Fibroblast of the conjunctiva (primary cell): ENCODE data around the gene ACSL1.

Experiments
- DNase-seq: peaks from one replicate; pipeline ENCODE4 v3.0.0-alpha.2; 2010; ENCODE audit warnings: low read depth

Gene ACSL1

GRCh38 chr4:184812199-184812542 is 13.6 kb downstream of the ACSL1 start:
- DNase-seq = no peak

DNA sequence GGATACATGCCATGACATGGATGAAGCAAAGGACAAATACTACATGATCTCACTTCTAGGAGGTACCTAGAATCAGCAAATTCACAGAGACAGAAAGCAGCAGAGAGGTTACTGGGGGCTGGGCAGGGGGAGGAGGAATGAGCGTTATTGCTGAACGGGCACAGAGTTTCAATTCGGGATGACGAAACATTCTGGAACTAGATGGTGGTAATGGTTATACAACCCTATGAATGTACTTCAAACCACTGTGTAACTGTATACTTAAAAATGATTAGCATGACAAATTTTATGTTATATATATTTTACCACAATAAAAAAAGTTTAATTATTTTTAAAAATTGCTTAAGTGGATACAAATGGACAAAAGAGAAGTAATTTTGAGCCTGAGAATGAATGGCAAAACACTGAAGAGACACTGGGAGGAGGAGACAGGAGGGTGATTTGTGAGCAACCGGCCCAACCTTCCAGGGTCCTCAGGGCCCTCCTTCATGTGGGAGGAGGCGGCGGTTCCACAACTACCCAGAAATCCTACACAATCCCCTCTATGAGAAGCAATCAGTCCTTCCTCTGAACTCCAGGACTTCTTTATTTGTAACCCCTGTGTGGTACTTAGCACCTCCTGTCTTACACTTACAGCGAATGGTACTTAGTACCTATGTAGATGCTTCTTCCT is 14.1 kb downstream of the ACSL1 start:
- no peak for DNase-seq

GRCh38 chr4:184810720-184811119 is 15.0 kb downstream of the ACSL1 start:
- DNase-seq = no peak

- DNase-seq = no peak
Measured at GRCh38 chr4:184808713-184809050, 17.1 kb downstream of the ACSL1 start.

DNA sequence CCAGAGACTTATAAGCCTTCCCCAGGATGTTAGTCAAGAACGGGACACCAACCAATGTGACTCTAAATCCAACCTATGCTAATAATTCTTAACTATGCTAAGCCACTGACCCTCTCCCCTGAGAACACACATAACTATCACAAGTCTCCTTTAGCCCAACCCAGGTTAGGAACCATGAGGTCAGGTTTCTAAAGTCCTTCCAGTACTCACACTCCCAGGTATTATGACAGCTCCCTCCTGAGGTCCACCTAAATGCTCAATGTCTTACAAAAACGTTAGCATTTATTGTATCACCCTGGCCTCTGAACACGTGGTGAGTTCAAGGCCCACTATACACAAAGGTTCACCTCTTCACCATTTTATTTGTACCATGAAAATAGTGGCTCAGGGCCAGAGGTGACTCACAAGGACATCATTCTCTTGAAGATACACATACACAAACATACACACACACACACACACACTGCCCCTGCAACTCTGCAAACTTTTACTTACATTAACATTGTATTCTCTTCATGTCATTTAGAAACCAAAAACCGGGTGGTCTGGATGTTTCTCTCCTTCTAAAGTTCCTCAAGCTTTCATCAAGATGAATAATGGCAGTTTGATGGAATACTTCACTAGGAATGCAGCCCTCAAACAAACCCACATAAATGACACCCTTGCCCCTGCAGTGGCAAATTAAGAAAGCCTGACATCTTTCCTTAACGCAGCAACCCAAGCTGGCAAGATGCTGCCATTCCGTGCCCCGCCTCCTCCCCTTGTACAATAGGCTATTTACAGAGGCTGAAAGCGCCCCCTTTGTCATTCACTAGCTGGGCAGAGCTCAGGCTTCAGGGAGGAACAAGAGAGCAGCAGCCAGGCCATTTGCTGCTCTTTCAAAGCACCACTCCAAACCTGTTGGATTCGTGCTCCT is 17.7 kb downstream of the ACSL1 start:
- no peak for DNase-seq

DNA sequence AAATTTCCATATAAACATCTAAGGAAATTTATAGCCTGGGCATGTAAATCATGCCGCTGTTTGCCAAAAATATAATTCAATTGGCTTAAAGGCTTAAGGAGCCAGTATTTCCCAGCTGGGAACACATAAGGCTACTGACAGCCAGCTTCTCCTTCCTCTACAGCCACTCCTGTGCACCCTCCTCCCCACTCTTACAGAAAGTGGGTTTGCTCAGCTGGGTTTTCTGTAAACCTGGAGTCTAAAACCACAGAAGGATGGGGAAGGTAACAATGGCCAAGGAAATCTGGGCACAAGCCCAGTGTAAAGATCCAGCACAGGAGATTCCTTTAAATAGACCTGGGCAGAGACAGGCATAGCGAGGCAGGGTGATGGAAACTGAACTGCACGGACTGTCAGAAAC is 18.5 kb downstream of the ACSL1 start:
- no peak for DNase-seq

DNA sequence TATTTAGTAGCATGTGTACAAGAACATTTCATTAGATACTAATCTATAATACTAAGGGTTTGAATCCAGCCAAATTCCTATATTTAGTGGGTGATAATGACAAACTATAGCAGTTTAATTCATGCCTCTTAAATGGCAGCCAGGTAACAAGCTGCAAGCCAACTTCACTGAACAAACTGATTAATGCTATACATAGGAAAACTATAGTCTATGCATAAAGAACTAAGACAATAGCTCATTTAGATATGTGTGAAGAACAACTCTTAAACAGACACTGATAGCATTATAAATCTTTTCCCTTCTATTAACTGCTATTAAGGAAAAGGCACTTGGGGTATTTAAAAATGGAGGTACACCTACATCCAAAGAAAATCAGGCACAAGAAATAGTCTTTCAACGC is 19.1 kb downstream of the ACSL1 start:
- no peak for DNase-seq

DNA sequence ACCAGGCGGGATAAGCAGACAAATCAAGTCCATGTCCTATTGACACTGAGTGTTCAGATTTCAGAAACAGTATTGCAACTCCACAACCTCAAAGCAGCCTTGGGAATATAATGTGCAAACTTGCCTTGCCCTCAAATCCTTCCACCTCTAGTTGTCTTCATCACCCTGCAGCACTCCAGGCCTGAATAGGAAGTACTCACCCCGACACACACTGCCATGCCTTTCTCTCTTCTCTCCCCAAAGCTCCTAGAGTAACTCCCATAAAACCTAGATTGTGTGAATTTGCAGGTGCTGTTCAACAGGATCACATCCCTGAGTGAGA is 19.6 kb downstream of the ACSL1 start:
- no peak for DNase-seq

GRCh38 chr4:184805462-184806228 is 20.1 kb downstream of the ACSL1 start:
- no peak for DNase-seq

DNA sequence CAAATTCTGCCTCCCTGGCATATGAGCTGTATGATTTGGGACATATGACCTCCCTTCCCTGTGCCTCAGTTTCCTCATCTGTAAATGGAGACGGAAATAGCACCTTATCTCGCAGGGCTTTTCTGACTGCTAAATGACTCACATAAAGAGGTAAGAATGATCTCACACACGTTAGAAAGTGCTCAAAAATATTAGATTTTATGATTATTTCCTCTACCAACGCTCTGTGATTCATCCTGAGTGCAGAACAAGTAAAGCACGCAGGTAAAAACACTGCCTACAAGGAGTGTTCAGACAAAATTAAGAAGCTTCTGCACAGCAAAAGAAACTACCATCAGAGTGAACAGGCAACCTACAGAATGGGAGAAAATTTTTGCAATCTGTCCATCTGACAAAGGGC is 21.1 kb downstream of the ACSL1 start:
- DNase-seq = no peak

GRCh38 chr4:184803874-184804273 is 21.9 kb downstream of the ACSL1 start:
- no peak for DNase-seq

DNA sequence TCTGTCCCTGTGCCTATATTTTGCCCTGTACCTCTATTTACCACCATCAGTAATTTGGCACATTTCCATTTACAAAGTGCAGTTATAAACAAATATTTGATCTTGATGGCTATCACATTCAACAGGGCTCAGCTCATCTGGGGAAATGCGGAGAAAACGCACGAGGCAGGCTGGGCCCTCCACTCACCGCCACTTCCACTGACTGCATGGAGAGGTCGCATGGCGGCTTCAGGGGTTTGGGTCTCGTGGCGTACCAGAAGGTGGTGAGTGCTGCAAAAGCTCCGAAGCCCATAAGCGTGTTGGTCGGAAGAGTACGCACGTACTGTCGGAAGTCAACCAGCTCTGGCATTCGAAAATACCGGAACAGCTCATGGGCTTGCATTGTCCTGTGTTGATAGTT is 22.6 kb downstream of the ACSL1 start:
- DNase-seq = no peak

GRCh38 chr4:184802697-184803015 is 23.1 kb downstream of the ACSL1 start:
- DNase-seq = no peak

DNA sequence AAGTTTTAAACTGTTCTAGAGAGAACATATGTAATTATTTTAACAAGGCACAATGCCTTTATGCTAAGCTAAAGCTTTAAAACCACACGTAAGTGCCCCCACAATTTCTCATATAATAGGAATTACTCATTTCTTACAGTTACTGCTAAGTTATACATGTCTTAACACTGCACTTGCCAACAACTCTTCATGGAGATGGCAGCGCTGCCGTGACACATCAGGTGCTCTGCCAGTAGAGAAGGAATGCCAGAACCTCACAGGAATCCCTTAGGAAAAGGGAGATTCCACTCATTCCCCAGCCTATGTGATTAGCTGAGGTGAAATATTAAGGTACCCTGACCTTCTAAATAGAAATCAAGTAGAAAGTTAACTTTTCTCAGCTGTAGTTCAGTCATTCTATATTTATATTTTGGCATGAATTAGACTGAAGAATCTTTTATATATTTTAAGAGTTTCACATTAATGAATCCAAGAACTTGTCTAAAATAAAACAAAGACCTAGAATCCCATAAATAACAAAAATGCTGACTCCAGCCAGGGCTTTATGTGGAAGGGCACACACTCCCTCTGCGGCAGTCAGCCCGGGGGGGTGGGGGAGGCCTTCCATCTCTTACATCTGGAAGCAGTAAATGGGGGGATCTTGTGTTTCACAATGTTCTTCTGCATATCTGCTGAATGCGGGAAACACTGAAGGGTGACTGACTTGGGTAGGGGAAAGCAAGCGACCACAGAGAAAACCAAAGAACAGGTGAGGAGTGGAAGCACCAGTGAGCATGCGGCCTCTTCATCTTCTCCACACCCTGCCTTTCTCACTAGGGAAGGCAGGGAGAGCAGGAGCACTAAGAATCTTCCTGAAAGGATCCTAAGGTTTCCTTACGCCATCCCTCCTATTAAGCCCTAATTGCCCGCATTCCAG is 23.7 kb downstream of the ACSL1 start:
- DNase-seq = no peak

- DNase-seq = no peak
Measured at GRCh38 chr4:184798504-184798903, 27.3 kb downstream of the ACSL1 start.

GRCh38 chr4:184796906-184797305 is 28.9 kb downstream of the ACSL1 start:
- no peak for DNase-seq

DNA sequence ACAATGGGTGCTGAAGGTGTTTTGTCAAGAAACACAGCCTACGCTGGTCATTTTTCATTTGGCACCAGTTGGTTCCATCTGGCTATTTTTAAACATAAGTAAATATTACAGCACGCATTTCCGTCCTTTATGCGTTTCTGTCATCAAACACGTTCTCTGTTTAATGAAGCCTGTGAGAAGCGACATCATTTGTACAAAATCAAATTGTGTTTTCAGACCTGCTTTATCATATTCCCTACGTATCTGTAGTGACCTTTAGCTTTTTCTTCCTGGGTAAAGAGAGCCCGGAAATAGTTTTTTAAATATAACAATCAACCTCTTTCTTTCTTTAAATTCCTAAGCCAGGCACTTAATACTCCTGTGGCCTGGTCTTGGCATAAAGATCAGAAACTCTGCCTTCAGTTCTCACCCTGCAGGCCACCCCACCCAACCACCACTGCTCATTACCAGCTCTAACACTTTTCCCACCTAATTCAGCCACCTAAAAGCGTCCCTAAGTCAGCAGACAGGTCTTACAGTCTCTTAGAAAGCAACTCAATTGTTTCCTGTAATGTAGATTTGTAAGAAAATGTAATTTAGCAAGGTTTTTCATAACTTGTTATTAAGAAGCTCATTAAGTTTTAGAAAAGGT is 30.4 kb downstream of the ACSL1 start:
- DNase-seq = no peak

GRCh38 chr4:184794470-184794869 is 31.3 kb downstream of the ACSL1 start:
- no peak for DNase-seq

DNA sequence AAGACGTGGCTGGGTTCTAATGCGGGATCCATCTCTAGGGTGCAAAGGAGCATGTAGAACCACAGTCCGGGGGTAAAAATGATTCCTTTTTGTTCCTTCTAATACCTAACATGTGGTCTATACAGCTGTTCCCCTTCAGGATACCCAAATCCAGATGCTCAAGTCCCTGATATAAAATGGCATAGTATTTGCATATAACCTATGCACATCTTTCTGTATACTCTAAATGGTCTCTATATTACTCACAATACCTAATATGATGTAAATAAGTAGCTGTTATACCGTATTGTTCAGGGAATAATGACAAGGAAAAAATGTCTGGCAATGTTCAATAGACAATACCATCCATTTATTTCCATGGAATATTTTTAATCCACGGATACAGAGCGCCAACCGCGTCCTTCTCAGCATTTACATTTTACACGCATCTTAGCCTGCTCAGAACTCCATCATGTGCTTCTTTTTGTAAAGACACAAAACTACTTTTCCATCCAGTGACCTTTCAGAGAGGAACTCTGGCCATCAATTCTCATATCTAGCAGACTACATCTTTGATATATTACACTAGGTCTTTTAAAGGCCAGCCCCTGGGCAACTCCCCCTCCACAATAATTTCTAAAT is 31.9 kb downstream of the ACSL1 start:
- DNase-seq = no peak

DNA sequence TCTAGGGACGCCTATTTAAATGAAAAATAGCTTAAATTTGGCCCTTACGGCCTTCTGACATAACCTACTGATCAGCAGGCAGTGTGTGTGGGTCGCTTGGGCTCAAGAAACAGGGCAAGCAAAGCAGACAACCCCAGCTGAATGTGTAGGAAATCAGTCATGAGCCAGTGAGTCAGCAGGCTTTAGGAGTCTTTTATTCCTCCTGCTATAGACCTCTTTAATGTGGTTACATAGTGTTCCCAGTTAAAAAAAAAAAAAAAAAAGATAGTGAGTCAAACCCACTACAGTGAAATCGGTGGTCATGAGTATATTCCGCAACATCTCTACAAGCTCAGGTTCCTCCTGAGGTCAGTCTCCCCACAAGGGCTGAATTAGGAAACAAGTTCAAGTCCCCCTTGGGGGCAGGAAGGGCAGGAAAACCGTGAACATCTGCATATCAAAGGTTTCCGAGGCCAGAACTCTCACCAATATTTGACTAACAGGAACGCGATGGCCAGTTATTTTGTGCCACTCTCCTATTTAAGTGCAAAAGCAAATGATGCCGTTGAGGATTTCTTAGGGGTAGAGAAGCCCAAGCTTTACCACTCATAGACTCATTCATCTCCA is 32.7 kb downstream of the ACSL1 start:
- DNase-seq = peak; percentile 90

DNA sequence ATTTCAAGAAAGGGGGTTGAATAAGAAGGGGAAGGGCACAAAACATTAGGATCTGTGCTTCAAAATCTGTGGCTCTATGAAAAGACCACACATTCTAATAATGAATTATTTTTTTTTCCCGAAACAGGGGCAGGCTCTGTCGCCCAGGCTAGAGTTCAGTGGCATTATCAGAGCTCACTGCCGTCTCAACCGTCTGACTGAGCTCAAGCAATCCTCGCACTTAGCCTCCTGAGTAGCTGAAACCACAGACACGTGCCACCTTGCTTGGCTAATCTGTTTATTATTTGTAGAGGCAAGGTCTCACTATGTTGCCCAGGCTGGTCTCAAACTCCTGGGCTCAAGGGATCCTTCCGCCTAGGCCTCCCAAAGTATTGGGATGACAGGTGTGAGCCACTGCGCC is 33.4 kb downstream of the ACSL1 start:
- no peak for DNase-seq
